Amniotic stem cell (primary cell): ENCODE data around the gene CXXC4.

Source experiments
- DNase-seq: peaks from one replicate; lab custom pipeline; 2025; lab: John Stamatoyannopoulos, UW

CXXC4 gene

GRCh38 chr4:104420766-104421165 lies 73.9 kb downstream of the CXXC4 start:
- DNase-seq = no peak
